RWPE1 (cell line): ENCODE results near the gene NFIA.

Experiments used
- CTCF ChIA-PET: fragments of 350-600 bp; sonication (Branson Sonifier 250); formaldehyde crosslinking; extraction: SDS; loops from one replicate; lab custom pipeline; 2021; lab: Yijun Ruan, JAX
- POLR2A ChIA-PET: fragments of 400-600 bp; formaldehyde crosslinking; extraction: SDS; loops from one replicate; lab custom pipeline; 2020; ENCODE audit warnings: antibody characterized with exemption; ENCODE audit not compliant: low non-redundant PET; lab: Yijun Ruan, JAX
- DNase-seq: peaks from one replicate; pipeline ENCODE4 v3.0.0; 2012; ENCODE audit warnings: low spot score
- H3K27ac ChIP-seq: fragments of 450-650 bp; 2 replicates; pipeline ENCODE4 v1.5.1; 2017
- CTCF ChIP-seq: fragments of 450-650 bp; conservative IDR thresholded peaks from 2 replicates; pipeline ENCODE4 v1.5.1; 2017; ENCODE audit warnings: low read depth, mild to moderate bottlenecking

The NFIA gene

GRCh38 chr1:61320575-61320974 is 238.2 kb downstream of the NFIA start:
- ChIA-PET POLR2A (interaction anchor here (0.6 kb wide), 1 partner anchor 34 kb away, joined by 3 read pairs; no protein-coding TSS in a partner anchor), CTCF (interaction anchor here (0.7 kb wide), 1 partner anchor 722 kb away, joined by 3 read pairs; no protein-coding TSS in a partner anchor)
- no peak for DNase-seq
- no peak overlapping the region for H3K27ac ChIP-seq
- TF ChIP-seq CTCF = no peak

- ChIA-PET CTCF (no interaction called here), POLR2A (no interaction called here)
- no peak for DNase-seq
- no peak for TF ChIP-seq CTCF
- H3K27ac ChIP-seq = no peak overlapping the region
Measured at GRCh38 chr1:61322008-61322744, 239.8 kb downstream of the NFIA start.

- no peak for DNase-seq
- no peak overlapping the region for H3K27ac ChIP-seq
- ChIA-PET CTCF (no interaction called here), POLR2A (no interaction called here)
- TF ChIP-seq CTCF = no peak
Measured at GRCh38 chr1:61322769-61323168, 240.4 kb downstream of the NFIA start.

- CTCF ChIA-PET = interaction anchor here (1.0 kb wide), 1 partner anchor 9 kb away, joined by 3 read pairs; no protein-coding TSS in a partner anchor
- peak; percentile 57 for DNase-seq
- no peak for TF ChIP-seq CTCF
- POLR2A ChIA-PET = no interaction called here
- no peak overlapping the region for H3K27ac ChIP-seq
Measured at GRCh38 chr1:61323681-61324328, 241.4 kb downstream of the NFIA start.

GRCh38 chr1:61326713-61327112 is 244.4 kb downstream of the NFIA start:
- ChIA-PET POLR2A (no interaction called here), CTCF (interaction anchor here (0.6 kb wide), 1 partner anchor 51 kb away, joined by 4 read pairs; no protein-coding TSS in a partner anchor)
- no peak overlapping the region for H3K27ac ChIP-seq
- no peak for DNase-seq
- no peak for TF ChIP-seq CTCF

GRCh38 chr1:61327436-61327835 is 245.1 kb downstream of the NFIA start:
- no peak overlapping the region for H3K27ac ChIP-seq
- ChIA-PET CTCF (no interaction called here), POLR2A (no interaction called here)
- TF ChIP-seq CTCF = no peak
- no peak for DNase-seq
